ENCODE results near the gene AGER.

- TF ChIP-seq, protein P1, sequence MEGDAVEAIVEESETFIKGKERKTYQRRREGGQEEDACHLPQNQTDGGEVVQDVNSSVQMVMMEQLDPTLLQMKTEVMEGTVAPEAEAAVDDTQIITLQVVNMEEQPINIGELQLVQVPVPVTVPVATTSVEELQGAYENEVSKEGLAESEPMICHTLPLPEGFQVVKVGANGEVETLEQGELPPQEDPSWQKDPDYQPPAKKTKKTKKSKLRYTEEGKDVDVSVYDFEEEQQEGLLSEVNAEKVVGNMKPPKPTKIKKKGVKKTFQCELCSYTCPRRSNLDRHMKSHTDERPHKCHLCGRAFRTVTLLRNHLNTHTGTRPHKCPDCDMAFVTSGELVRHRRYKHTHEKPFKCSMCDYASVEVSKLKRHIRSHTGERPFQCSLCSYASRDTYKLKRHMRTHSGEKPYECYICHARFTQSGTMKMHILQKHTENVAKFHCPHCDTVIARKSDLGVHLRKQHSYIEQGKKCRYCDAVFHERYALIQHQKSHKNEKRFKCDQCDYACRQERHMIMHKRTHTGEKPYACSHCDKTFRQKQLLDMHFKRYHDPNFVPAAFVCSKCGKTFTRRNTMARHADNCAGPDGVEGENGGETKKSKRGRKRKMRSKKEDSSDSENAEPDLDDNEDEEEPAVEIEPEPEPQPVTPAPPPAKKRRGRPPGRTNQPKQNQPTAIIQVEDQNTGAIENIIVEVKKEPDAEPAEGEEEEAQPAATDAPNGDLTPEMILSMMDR (IDR thresholded peaks at IDR 0.05) = no peak
- TF ChIP-seq POLR2AphosphoS5 (IDR thresholded peaks at IDR 0.05) (no peak), EP300 (IDR thresholded peaks at IDR 0.05) (no peak)
Observed at GRCh38 chr6:32220021-32220420, 36.0 kb upstream of the AGER start.

Measured in sigmoid colon (tissue), 4 donors.